ENCODE measurements around the gene XG. TPM values are rescaled to one million over a fixed set of nuclear protein-coding genes. Genes with fewer than 3 reads are reported as not detected.
"Not testable (repeated sequence)": the region's sequence is repeated elsewhere in the genome, so short reads cannot be mapped to it uniquely, and the experiment has no call there.

The XG gene
- total RNA-seq, 6 experiments from 2014 or later, result 0.31 TPM; not detected in 5

- H3K36me3 ChIP-seq, result no peaks in the 10 kb centered on the region
- no peaks in the 10 kb centered on the region for H3K9me3 ChIP-seq
- TF ChIP-seq POLR2A (IDR thresholded peaks at IDR 0.05), result no peak
- TF ChIP-seq CTCF (IDR thresholded peaks at IDR 0.05), result no peak
- H3K27ac ChIP-seq, result no peak overlapping the region
- ATAC-seq (no peak), DNase-seq (no peak)
- no peaks in the 10 kb centered on the region for H3K27me3 ChIP-seq
- 57% methylated on average over 10 of the region's 10 CpGs for WGBS (ENCODE audit: insufficient coverage, low coverage, low lambda C conversion rate, missing lambda C conversion rate)
- intact Hi-C loops (cut with DNase I), result no loop called here
- H3K4me3 ChIP-seq, result no peak overlapping the region
- no peaks in the 10 kb centered on the region for H3K4me1 ChIP-seq
These were observed 4.7 kb downstream of the XG start for GRCh38 chrX:2756548-2756947.

- DNase-seq (no peak), ATAC-seq (no peak)
- H3K4me1 ChIP-seq, result no peaks in the 10 kb centered on the region
- no peak overlapping the region for H3K27ac ChIP-seq
- TF ChIP-seq POLR2A (IDR thresholded peaks at IDR 0.05) (no peak), CTCF (IDR thresholded peaks at IDR 0.05) (no peak)
- intact Hi-C loops (cut with DNase I), result no loop called here
- no peaks in the 10 kb centered on the region for H3K36me3 ChIP-seq
- no peak overlapping the region for H3K4me3 ChIP-seq
- 40% methylated on average over 1 of the region's 2 CpGs for WGBS (ENCODE audit: insufficient coverage, low coverage, low lambda C conversion rate, missing lambda C conversion rate)
- no peaks in the 10 kb centered on the region for H3K9me3 ChIP-seq
- no peaks in the 10 kb centered on the region for H3K27me3 ChIP-seq
These were observed 9.4 kb downstream of the XG start for GRCh38 chrX:2761246-2761645.

- ATAC-seq; H3K27ac ChIP-seq; H3K4me1 ChIP-seq; intact Hi-C loops (cut with DNase I); DNase-seq; H3K4me3 ChIP-seq; H3K27me3 ChIP-seq; H3K36me3 ChIP-seq; H3K9me3 ChIP-seq: not testable (repeated sequence)
- WGBS (ENCODE audit: insufficient coverage, low coverage, low lambda C conversion rate, missing lambda C conversion rate), result 52% methylated on average over 3 of the region's 4 CpGs
These were observed 10.8 kb downstream of the XG start for GRCh38 chrX:2762671-2763070.

GRCh38 chrX:2764766-2765548, 13.1 kb downstream of the XG start:
- ATAC-seq; H3K27me3 ChIP-seq; intact Hi-C loops (cut with DNase I); H3K4me3 ChIP-seq; DNase-seq; H3K9me3 ChIP-seq; H3K4me1 ChIP-seq; H3K27ac ChIP-seq; H3K36me3 ChIP-seq: not testable (repeated sequence)
- 75% methylated on average over 17 of the region's 19 CpGs for WGBS (ENCODE audit: insufficient coverage, low coverage, low lambda C conversion rate, missing lambda C conversion rate)

GRCh38 chrX:2765549-2765830, 13.7 kb downstream of the XG start:
- 57% methylated on average over 5 of the region's 5 CpGs for WGBS (ENCODE audit: insufficient coverage, low coverage, low lambda C conversion rate, missing lambda C conversion rate)
- DNase-seq, result no peak
- H3K27me3 ChIP-seq, result no peaks in the 10 kb centered on the region
- no peak for ATAC-seq
- H3K4me3 ChIP-seq, result no peak overlapping the region
- TF ChIP-seq POLR2A (IDR thresholded peaks at IDR 0.05) (no peak), CTCF (IDR thresholded peaks at IDR 0.05) (no peak)
- H3K4me1 ChIP-seq, result no peaks in the 10 kb centered on the region
- H3K9me3 ChIP-seq, result no peaks in the 10 kb centered on the region
- intact Hi-C loops (cut with DNase I), result no loop called here
- no peak overlapping the region for H3K27ac ChIP-seq
- H3K36me3 ChIP-seq, result no peaks in the 10 kb centered on the region

- H3K4me3 ChIP-seq, result no peak overlapping the region
- no peak for DNase-seq
- no peaks in the 10 kb centered on the region for H3K27me3 ChIP-seq
- no peak overlapping the region for H3K27ac ChIP-seq
- intact Hi-C loops (cut with DNase I), result no loop called here
- 76% methylated on average over 9 of the region's 11 CpGs for WGBS (ENCODE audit: insufficient coverage, low coverage, low lambda C conversion rate, missing lambda C conversion rate)
- no peak for ATAC-seq
- H3K4me1 ChIP-seq, result no peaks in the 10 kb centered on the region
- no peak for TF ChIP-seq CTCF (IDR thresholded peaks at IDR 0.05)
- no peak for TF ChIP-seq POLR2A (IDR thresholded peaks at IDR 0.05)
- H3K36me3 ChIP-seq, result no peaks in the 10 kb centered on the region
- no peaks in the 10 kb centered on the region for H3K9me3 ChIP-seq
These were observed 15.1 kb downstream of the XG start for GRCh38 chrX:2766906-2767305.
